HepG2 (cell line): ENCODE measurements around the gene KCNT2. TPM values are rescaled to one million over a fixed set of nuclear protein-coding genes. Genes with fewer than 3 reads are reported as not detected.

Experiments
- ATAC-seq: fragments of 200-7000 bp; cut with Tn5 transposase; 3 replicates; pipeline ENCODE4 v1.9.1; 2020; ENCODE audit warnings: mild to moderate bottlenecking, moderate library complexity
- BruUV-seq: library from RNA; stranded (reverse); fragments of 400-500 nt; replicated peaks from 2 replicates; lab custom pipeline; 2021; lab: Mats Ljungman, UMichigan
- CTCF ChIA-PET: fragments of 300-600 bp; formaldehyde crosslinking; extraction: SDS; loops from one replicate; lab custom pipeline; 2021; ENCODE audit warnings: low total read pairs, inconsistent platforms, low intra/inter-chr PET ratio; lab: Yijun Ruan, JAX
- POLR2A ChIA-PET: fragments of 350-600 bp; sonication (Branson Sonifier 250); formaldehyde crosslinking; loops from one replicate; lab custom pipeline; 2020; ENCODE audit warnings: antibody characterized with exemption, inconsistent platforms; lab: Yijun Ruan, JAX
- DNase-seq: peaks from one replicate; pipeline ENCODE4 v3.0.0-alpha.2; 2015; ENCODE audit warnings: low spot score
- FAIRE-seq: peaks from 3 replicates; lab custom pipeline; 2011; peaks lifted over from hg19 to GRCh38; lab: Jason Lieb, UNC
- H2AFZ ChIP-seq: one replicate; pipeline ENCODE4 v1.6.1; 2011; ENCODE audit warnings: low read length, inconsistent platforms
- H3K27ac ChIP-seq: fragments of 300-600 bp; 3 replicates; pipeline ENCODE4 v1.8.0; 2011; ENCODE audit warnings: mixed run types, mild to moderate bottlenecking, mixed read lengths, low read length, inconsistent platforms; ENCODE audit not compliant: insufficient read depth; ENCODE audit errors: extremely low read length
- H3K27me3 ChIP-seq, 2 experiments: fragments of 200-600 bp in 1 of 2; 2 replicates in 1 of 2; 3 replicates in 1 of 2; pipeline versions ENCODE4 v1.6.0 to v1.8.0; 2011; ENCODE audit warnings: low read length in 2 of 2, mild to moderate bottlenecking in 2 of 2, moderate library complexity in 2 of 2, inconsistent platforms in 1 of 2; ENCODE audit not compliant: insufficient read depth in 2 of 2, control insufficient read depth in 1 of 2
- H3K36me3 ChIP-seq, 2 experiments: fragments of 200-600 bp in 1 of 2; replicated peaks in 1 of 2; 2 replicates in 1 of 2; 3 replicates in 1 of 2; pipeline versions ENCODE4 v1.5.1 to v1.8.0; 2011; ENCODE audit warnings: low read length in 2 of 2, inconsistent platforms in 1 of 2; ENCODE audit not compliant: insufficient read depth in 2 of 2, control insufficient read depth in 1 of 2
- H3K4me1 ChIP-seq: 2 replicates; pipeline ENCODE4 v1.5.1; 2012; ENCODE audit warnings: low read length, inconsistent platforms; ENCODE audit not compliant: insufficient read depth
- H3K4me2 ChIP-seq: 2 replicates; pipeline ENCODE4 v1.6.0; 2011; ENCODE audit warnings: low read depth, low read length, inconsistent platforms
- H3K4me3 ChIP-seq, 3 experiments: fragments of 200-600 bp in 1 of 3; sonication (generic), shearing (Covaris generic) in 1 of 3; replicated peaks in 1 of 3; 2 replicates each; pipeline ENCODE4 v1.5.1; 2011 to 2016; ENCODE audit warnings: low read length in 3 of 3, inconsistent platforms in 2 of 3, low read depth in 2 of 3, mild to moderate bottlenecking in 2 of 3, control low read depth in 1 of 3, mixed read lengths in 1 of 3; ENCODE audit not compliant: insufficient read depth in 1 of 3
- H3K79me2 ChIP-seq: one replicate; pipeline ENCODE4 v1.6.1; 2011; ENCODE audit warnings: low read length, inconsistent platforms; ENCODE audit not compliant: insufficient read depth
- H3K9ac ChIP-seq: 2 replicates; pipeline ENCODE4 v1.6.0; 2011; ENCODE audit warnings: mild to moderate bottlenecking, low read depth, low read length, inconsistent platforms; ENCODE audit not compliant: insufficient read depth
- H3K9me3 ChIP-seq: 2 replicates; pipeline ENCODE4 v1.5.1; 2012; ENCODE audit warnings: mild to moderate bottlenecking, low read length
- H4K20me1 ChIP-seq: 2 replicates; pipeline ENCODE4 v1.6.0; 2011; ENCODE audit warnings: inconsistent platforms, mild to moderate bottlenecking, low read length, moderate library complexity; ENCODE audit not compliant: insufficient read depth
- CREM ChIP-seq, 2 experiments: sonication (generic) in 1 of 2; formaldehyde crosslinking in 1 of 2; IDR thresholded peaks; 2 replicates each; pipeline versions ENCODE4 v1.4.0 to v1.6.1; 2016 to 2020; ENCODE audit warnings: antibody characterized with exemption in 1 of 2, mild to moderate bottlenecking in 1 of 2, missing genetic modification reagents in 1 of 2
- GLI4 ChIP-seq: sonication (generic); formaldehyde crosslinking; IDR thresholded peaks from 2 replicates; pipeline ENCODE4 v1.5.1; 2020; ENCODE audit warnings: missing genetic modification reagents, mild to moderate bottlenecking, moderate library complexity, borderline replicate concordance
- GMEB1 ChIP-seq: sonication (generic); formaldehyde crosslinking; IDR thresholded peaks from 2 replicates; pipeline ENCODE4 v1.5.1; 2020; ENCODE audit warnings: missing genetic modification reagents, mild to moderate bottlenecking, borderline replicate concordance
- HHEX ChIP-seq: IDR thresholded peaks from 2 replicates; pipeline ENCODE4 v1.6.1; 2016; ENCODE audit warnings: control low read depth
- HMGA1 ChIP-seq: sonication (generic); formaldehyde crosslinking; conservative IDR thresholded peaks from 2 replicates; pipeline ENCODE4 v1.4.0; 2020; ENCODE audit warnings: missing genetic modification reagents
- HNRNPL ChIP-seq: fragments of 200-400 bp; formaldehyde crosslinking; IDR thresholded peaks from 2 replicates; pipeline ENCODE4 v1.6.1; 2017; ENCODE audit warnings: mild to moderate bottlenecking, low read depth, low read length
- MTF2 ChIP-seq: sonication (generic); formaldehyde crosslinking; IDR thresholded peaks from 2 replicates; pipeline ENCODE4 v1.5.0; 2020; ENCODE audit warnings: missing genetic modification reagents, borderline replicate concordance
- NRL ChIP-seq: sonication (generic); formaldehyde crosslinking; IDR thresholded peaks from 2 replicates; pipeline ENCODE4 v1.5.0; 2020; ENCODE audit warnings: missing genetic modification reagents, mild to moderate bottlenecking, moderate library complexity, borderline replicate concordance
- POLR2AphosphoS2 ChIP-seq: IDR thresholded peaks from 2 replicates; pipeline ENCODE4 v1.6.1; 2011; ENCODE audit warnings: low read depth, low read length, improper control_type of control experiment
- ZBTB49 ChIP-seq: sonication (generic); formaldehyde crosslinking; IDR thresholded peaks from 2 replicates; pipeline ENCODE4 v1.4.0; 2020; ENCODE audit warnings: missing genetic modification reagents, borderline replicate concordance
- ZNF253 ChIP-seq: sonication (generic); formaldehyde crosslinking; IDR thresholded peaks from 2 replicates; pipeline ENCODE4 v1.8.0; 2022; ENCODE audit warnings: mild to moderate bottlenecking, missing genetic modification reagents, borderline replicate concordance
- ZNF709 ChIP-seq: sonication (generic); formaldehyde crosslinking; IDR thresholded peaks from 2 replicates; pipeline ENCODE4 v1.5.0; 2020; ENCODE audit warnings: mild to moderate bottlenecking, missing genetic modification reagents
- ZNF713 ChIP-seq: sonication (generic); formaldehyde crosslinking; IDR thresholded peaks from 2 replicates; pipeline ENCODE4 v1.4.0; 2020; ENCODE audit warnings: mild to moderate bottlenecking, missing genetic modification reagents
- WGBS: methylation state at CpG from one replicate; pipeline ENCODE4 v1.1.6; 2017; ENCODE audit warnings: low lambda C conversion rate; 5-methylcytosine and 5-hydroxymethylcytosine counted together
- in situ Hi-C: cut with HindIII; loops from 2 replicates; pipeline ENCODE4 v1.10.0; 2017; ENCODE audit warnings: low pct_unique_long_range_greater_than_20kb; ENCODE audit not compliant: extremely low pct_ligation_motif_present
- intact Hi-C: fragments of 100-400 bp; cut with micrococcal nuclease; formaldehyde crosslinking; loops from one replicate; pipeline ENCODE4 v1.10.0; 2022; ENCODE audit not compliant: unreplicated experiment
- polyA plus RNA-seq, 8 experiments: library from polyadenylated mRNA; depleted of rRNA in 3 of 8; stranded (reverse) in 7 of 8; unstranded in 1 of 8; fragments of >200 nt; fragmentation: Illumina TruSeq in 4 of 8; extraction: Trizol in 4 of 8; gene quantifications; 2 replicates each; pipeline versions ENCODE4 v1.2.1 to v1.2.3, GENCODE V29; 2011 to 2016; ENCODE audit warnings: low read depth in 4 of 8, missing spikeins in 1 of 8, mixed read lengths in 1 of 8; ENCODE audit not compliant: insufficient read depth in 1 of 8
- total RNA-seq, 5 experiments: library from RNA; depleted of rRNA; stranded (reverse); fragments of >200 nt; fragmentation: Illumina TruSeq; extraction: Trizol; gene quantifications; 2 replicates each; pipeline ENCODE4 v1.2.3, GENCODE V29; 2016; ENCODE audit warnings: low read depth in 1 of 5
- TF ChIP-seq, protein P1 (sequence below): sonication (generic); formaldehyde crosslinking; IDR thresholded peaks from 2 replicates; pipeline ENCODE4 v1.4.0; 2020; ENCODE audit warnings: missing genetic modification reagents

The KCNT2 gene
- total and polyA plus RNA-seq, 2 of the 13 experiments (the other 11 are each of a cell fraction or from before 2014, with no cell fraction given): not detected

- TF ChIP-seq, protein P1, sequence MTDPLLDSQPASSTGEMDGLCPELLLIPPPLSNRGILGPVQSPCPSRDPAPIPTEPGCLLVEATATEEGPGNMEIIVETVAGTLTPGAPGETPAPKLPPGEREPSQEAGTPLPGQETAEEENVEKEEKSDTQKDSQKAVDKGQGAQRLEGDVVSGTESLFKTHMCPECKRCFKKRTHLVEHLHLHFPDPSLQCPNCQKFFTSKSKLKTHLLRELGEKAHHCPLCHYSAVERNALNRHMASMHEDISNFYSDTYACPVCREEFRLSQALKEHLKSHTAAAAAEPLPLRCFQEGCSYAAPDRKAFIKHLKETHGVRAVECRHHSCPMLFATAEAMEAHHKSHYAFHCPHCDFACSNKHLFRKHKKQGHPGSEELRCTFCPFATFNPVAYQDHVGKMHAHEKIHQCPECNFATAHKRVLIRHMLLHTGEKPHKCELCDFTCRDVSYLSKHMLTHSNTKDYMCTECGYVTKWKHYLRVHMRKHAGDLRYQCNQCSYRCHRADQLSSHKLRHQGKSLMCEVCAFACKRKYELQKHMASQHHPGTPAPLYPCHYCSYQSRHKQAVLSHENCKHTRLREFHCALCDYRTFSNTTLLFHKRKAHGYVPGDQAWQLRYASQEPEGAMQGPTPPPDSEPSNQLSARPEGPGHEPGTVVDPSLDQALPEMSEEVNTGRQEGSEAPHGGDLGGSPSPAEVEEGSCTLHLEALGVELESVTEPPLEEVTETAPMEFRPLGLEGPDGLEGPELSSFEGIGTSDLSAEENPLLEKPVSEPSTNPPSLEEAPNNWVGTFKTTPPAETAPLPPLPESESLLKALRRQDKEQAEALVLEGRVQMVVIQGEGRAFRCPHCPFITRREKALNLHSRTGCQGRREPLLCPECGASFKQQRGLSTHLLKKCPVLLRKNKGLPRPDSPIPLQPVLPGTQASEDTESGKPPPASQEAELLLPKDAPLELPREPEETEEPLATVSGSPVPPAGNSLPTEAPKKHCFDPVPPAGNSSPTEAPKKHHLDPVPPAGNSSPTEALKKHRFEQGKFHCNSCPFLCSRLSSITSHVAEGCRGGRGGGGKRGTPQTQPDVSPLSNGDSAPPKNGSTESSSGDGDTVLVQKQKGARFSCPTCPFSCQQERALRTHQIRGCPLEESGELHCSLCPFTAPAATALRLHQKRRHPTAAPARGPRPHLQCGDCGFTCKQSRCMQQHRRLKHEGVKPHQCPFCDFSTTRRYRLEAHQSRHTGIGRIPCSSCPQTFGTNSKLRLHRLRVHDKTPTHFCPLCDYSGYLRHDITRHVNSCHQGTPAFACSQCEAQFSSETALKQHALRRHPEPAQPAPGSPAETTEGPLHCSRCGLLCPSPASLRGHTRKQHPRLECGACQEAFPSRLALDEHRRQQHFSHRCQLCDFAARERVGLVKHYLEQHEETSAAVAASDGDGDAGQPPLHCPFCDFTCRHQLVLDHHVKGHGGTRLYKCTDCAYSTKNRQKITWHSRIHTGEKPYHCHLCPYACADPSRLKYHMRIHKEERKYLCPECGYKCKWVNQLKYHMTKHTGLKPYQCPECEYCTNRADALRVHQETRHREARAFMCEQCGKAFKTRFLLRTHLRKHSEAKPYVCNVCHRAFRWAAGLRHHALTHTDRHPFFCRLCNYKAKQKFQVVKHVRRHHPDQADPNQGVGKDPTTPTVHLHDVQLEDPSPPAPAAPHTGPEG (CRISPR knock-in tag): no peak
- TF ChIP-seq ZNF713 (CRISPR knock-in tag) (no peak), HNRNPL (no peak), MTF2 (no peak)
Observed at GRCh38 chr1:196593955-196594354, 14.3 kb downstream of the KCNT2 start (continued).

- Histone ChIP-seq H3K36me3 (no peaks in the 10 kb centered on the region), H3K4me1 (no peaks in the 10 kb centered on the region), H3K4me2 (no peak overlapping the region), H3K9ac (no peak overlapping the region), H3K27me3 (no peaks in the 10 kb centered on the region; a peak in 1 of 5 replicates), H2AFZ (no peak overlapping the region), H4K20me1 (no peaks in the 10 kb centered on the region), H3K79me2 (no peaks in the 10 kb centered on the region), H3K27ac (no peak overlapping the region), H3K9me3 (no peaks in the 10 kb centered on the region), H3K4me3 (no peak overlapping the region)
- no peak for DNase-seq
- intact Hi-C loops (no loop called here), in situ Hi-C loops (no loop called here)
- no peak for ATAC-seq
- BruUV-seq: no TSS peak
- no peak for FAIRE-seq
- POLR2A ChIA-PET: no interaction called here
- WGBS: 2% methylated on average over 3 of the region's 3 CpGs
- CTCF ChIA-PET: no interaction called here
- TF ChIP-seq NRL (CRISPR knock-in tag) (no peak), ZNF709 (CRISPR knock-in tag) (no peak), ZNF253 (no peak), HMGA1 (CRISPR knock-in tag) (no peak), CREM (IDR thresholded peaks at IDR 0.05) (no peak), CREM (CRISPR knock-in tag; IDR thresholded peaks at IDR 0.05) (no peak), HHEX (CRISPR knock-in tag) (no peak), POLR2AphosphoS2 (no peak), ZBTB49 (CRISPR knock-in tag) (no peak), GMEB1 (CRISPR knock-in tag) (no peak), GLI4 (CRISPR knock-in tag) (no peak)
Observed at GRCh38 chr1:196590959-196591358, 17.3 kb downstream of the KCNT2 start.
